Body of pancreas (tissue), 4 donors: ENCODE measurements around the gene TSG101. TPM values are rescaled to one million over a fixed set of nuclear protein-coding genes. Genes with fewer than 3 reads are reported as not detected.

Source experiments
- ATAC-seq: fragments of 150-250 bp; one replicate; pipeline ENCODE4 v1.9.1; 2016
- DNase-seq, 4 donors: peaks; one replicate each; pipeline ENCODE4 v3.0.0-alpha.2; 2019
- H3K27ac ChIP-seq, 4 donors: fragments of 200-600 bp; sonication (generic); 1 replicate in 3 of 4; 2 replicates in 1 of 4; pipeline versions ENCODE4 v1.5.1 to v1.6.1; 2016 to 2019; ENCODE audit warnings: mild to moderate bottlenecking in 1 of 4, mixed read lengths in 1 of 4, moderate library complexity in 1 of 4
- H3K27me3 ChIP-seq, 2 donors: fragments of 200-600 bp; sonication (generic); one replicate each; pipeline ENCODE4 v1.6.0; 2016; ENCODE audit warnings: mild to moderate bottlenecking in 1 of 2
- H3K36me3 ChIP-seq, 2 donors: fragments of 200-600 bp; sonication (generic); replicated peaks in 1 of 2; 2 replicates each; pipeline ENCODE4 v1.5.1; 2016; ENCODE audit warnings: low read depth in 2 of 2; ENCODE audit not compliant: insufficient read depth in 1 of 2
- H3K4me1 ChIP-seq: fragments of 200-600 bp; sonication (generic); one replicate; pipeline ENCODE4 v1.6.0; 2016
- H3K4me3 ChIP-seq, 2 donors: fragments of 200-600 bp; sonication (generic); 1 replicate in 1 of 2; 2 replicates in 1 of 2; pipeline ENCODE4 v1.5.1; 2016 to 2019
- H3K9me3 ChIP-seq, 3 donors: fragments of 200-600 bp; sonication (generic); 1 replicate in 2 of 3; 2 replicates in 1 of 3; pipeline ENCODE4 v1.5.1; 2016
- POLR2A ChIP-seq, 3 donors: fragments of 450-650 bp; IDR thresholded peaks; one replicate each; pipeline ENCODE4 v1.6.1; 2016; ENCODE audit warnings: antibody characterized with exemption in 3 of 3, mild to moderate bottlenecking in 2 of 3
- WGBS, 2 donors: methylation state at CpG; one replicate each; pipeline ENCODE4 v1.1.5; 2017; 5-methylcytosine and 5-hydroxymethylcytosine counted together
- intact Hi-C: fragments of 100-400 bp; cut with DNase I; formaldehyde crosslinking; loops from one replicate; pipeline ENCODE4 v1.15.1; 2023
- total RNA-seq, 2 donors: library from RNA; depleted of rRNA; stranded (reverse); fragments of >200 nt; gene quantifications; one replicate each; pipeline ENCODE4 v1.1.0, GENCODE V29; 2016
- TF ChIP-seq, protein P1 (sequence below), 7 experiments: fragments of 450-650 bp in 4 of 7; fragments of 200-600 bp in 3 of 7; sonication (generic) in 3 of 7; IDR thresholded peaks; one replicate each; pipeline ENCODE4 v1.5.1; 2016 to 2019; ENCODE audit warnings: antibody characterized with exemption in 7 of 7

Gene TSG101
- total RNA-seq, 2 donors from 2014 or later, result 36.8 to 50.8 TPM

- Histone ChIP-seq H3K27me3 (no peaks in the 10 kb centered on the region), H3K4me1 (peaks cover 4% of the 10 kb centered on the region), H3K4me3 (no peak overlapping the region), H3K27ac (no peak overlapping the region), H3K36me3 (no peaks in the 10 kb centered on the region), H3K9me3 (no peaks in the 10 kb centered on the region)
- 91 to 98% methylated on average over 2 of the region's 2 CpGs for WGBS, 2 donors
- intact Hi-C loops, result no loop called here
- DNase-seq, result no peak
- no peak for ATAC-seq
- TF ChIP-seq, protein P1, sequence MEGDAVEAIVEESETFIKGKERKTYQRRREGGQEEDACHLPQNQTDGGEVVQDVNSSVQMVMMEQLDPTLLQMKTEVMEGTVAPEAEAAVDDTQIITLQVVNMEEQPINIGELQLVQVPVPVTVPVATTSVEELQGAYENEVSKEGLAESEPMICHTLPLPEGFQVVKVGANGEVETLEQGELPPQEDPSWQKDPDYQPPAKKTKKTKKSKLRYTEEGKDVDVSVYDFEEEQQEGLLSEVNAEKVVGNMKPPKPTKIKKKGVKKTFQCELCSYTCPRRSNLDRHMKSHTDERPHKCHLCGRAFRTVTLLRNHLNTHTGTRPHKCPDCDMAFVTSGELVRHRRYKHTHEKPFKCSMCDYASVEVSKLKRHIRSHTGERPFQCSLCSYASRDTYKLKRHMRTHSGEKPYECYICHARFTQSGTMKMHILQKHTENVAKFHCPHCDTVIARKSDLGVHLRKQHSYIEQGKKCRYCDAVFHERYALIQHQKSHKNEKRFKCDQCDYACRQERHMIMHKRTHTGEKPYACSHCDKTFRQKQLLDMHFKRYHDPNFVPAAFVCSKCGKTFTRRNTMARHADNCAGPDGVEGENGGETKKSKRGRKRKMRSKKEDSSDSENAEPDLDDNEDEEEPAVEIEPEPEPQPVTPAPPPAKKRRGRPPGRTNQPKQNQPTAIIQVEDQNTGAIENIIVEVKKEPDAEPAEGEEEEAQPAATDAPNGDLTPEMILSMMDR (IDR thresholded peaks at IDR 0.05), result no peak
- no peak for TF ChIP-seq POLR2A (IDR thresholded peaks at IDR 0.05)
Observed at GRCh38 chr11:18468059-18468458, 58.7 kb downstream of the TSG101 start.

GRCh38 chr11:18466402-18466801 lies 60.3 kb downstream of the TSG101 start:
- ATAC-seq, result no peak
- no peaks in the 10 kb centered on the region for H3K27me3 ChIP-seq
- WGBS, 2 donors, result 95 to 100% methylated on average over 2 of the region's 2 CpGs
- H3K36me3 ChIP-seq, result no peaks in the 10 kb centered on the region
- H3K27ac ChIP-seq, result no peak overlapping the region
- TF ChIP-seq, protein P1 (IDR thresholded peaks at IDR 0.05), result no peak
- TF ChIP-seq POLR2A (IDR thresholded peaks at IDR 0.05), result no peak
- H3K4me3 ChIP-seq, result no peak overlapping the region
- intact Hi-C loops, result no loop called here
- no peaks in the 10 kb centered on the region for H3K4me1 ChIP-seq
- DNase-seq, result no peak
- no peaks in the 10 kb centered on the region for H3K9me3 ChIP-seq

DNA sequence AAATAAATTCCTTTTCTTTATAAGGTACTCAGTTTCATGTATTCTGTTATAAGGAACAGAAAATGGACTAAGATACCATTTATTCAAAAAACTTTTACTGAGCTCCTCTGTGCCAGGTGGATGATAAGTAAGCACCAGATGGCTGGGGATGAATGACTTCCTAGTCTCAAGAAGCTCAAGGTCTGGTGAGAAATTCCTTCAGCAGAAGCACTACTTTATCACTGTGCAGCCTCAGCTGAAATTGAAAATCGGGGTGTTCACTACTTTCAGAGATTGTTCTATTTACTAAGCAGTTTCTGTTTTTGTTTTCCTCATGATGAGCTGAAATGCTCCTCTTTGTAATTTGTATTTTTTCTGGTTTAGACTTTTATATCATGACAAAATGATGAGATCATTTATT lies 63.3 kb downstream of the TSG101 start:
- H3K9me3 ChIP-seq, result no peaks in the 10 kb centered on the region
- H3K4me3 ChIP-seq, result no peak overlapping the region
- TF ChIP-seq, protein P1 (IDR thresholded peaks at IDR 0.05), result no peak
- TF ChIP-seq POLR2A (IDR thresholded peaks at IDR 0.05), result no peak
- intact Hi-C loops, result no loop called here
- H3K4me1 ChIP-seq, result no peaks in the 10 kb centered on the region
- no peak overlapping the region for H3K27ac ChIP-seq
- ATAC-seq (no peak), DNase-seq (no peak)
- WGBS, 2 donors, result 27 to 68% methylated on average over 1 of the region's 1 CpG
- H3K27me3 ChIP-seq, result no peaks in the 10 kb centered on the region
- H3K36me3 ChIP-seq, result no peaks in the 10 kb centered on the region

DNA sequence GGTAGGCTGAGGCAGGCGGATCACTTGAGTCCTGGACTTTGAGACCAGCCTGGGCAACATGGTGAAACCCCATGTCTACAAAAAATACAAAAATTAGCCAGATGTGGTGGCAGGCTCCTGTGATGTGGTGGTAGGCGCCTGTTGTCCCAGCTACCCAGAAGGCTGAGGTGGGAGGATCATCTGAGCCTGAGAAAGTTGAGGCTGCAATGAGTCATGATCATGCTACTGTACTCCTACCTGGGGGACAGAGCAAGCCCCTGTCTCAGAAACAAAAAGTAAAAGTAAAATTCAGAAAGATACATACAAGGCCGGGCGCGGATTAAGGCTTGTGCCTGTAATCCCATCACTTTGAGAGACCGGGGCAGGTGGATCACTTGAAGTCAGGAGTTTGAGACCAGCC lies 64.8 kb downstream of the TSG101 start:
- Histone ChIP-seq H3K36me3 (no peaks in the 10 kb centered on the region), H3K4me3 (no peak overlapping the region), H3K4me1 (no peaks in the 10 kb centered on the region), H3K27ac (no peak overlapping the region), H3K9me3 (no peaks in the 10 kb centered on the region), H3K27me3 (no peaks in the 10 kb centered on the region)
- intact Hi-C loops, result no loop called here
- WGBS, 2 donors, result 95 to 97% methylated on average over 6 of the region's 6 CpGs
- TF ChIP-seq POLR2A (IDR thresholded peaks at IDR 0.05), result no peak
- TF ChIP-seq, protein P1 (IDR thresholded peaks at IDR 0.05), result no peak
- ATAC-seq, result no peak
- no peak for DNase-seq

GRCh38 chr11:18459634-18460033 lies 67.1 kb downstream of the TSG101 start:
- 85 to 87% methylated on average over 4 of the region's 4 CpGs for WGBS, 2 donors
- Histone ChIP-seq H3K4me3 (no peak overlapping the region), H3K4me1 (no peaks in the 10 kb centered on the region), H3K9me3 (no peaks in the 10 kb centered on the region), H3K36me3 (no peaks in the 10 kb centered on the region), H3K27ac (no peak overlapping the region), H3K27me3 (no peaks in the 10 kb centered on the region)
- TF ChIP-seq, protein P1 (IDR thresholded peaks at IDR 0.05), result no peak
- no peak for TF ChIP-seq POLR2A (IDR thresholded peaks at IDR 0.05)
- ATAC-seq (no peak), DNase-seq (no peak)
- intact Hi-C loops, result no loop called here
